Heart left ventricle (tissue), 16 donors: ENCODE data around the gene IFT57. TPM values are rescaled to one million over a fixed set of nuclear protein-coding genes. Genes with fewer than 3 reads are reported as not detected.
"Not testable (repeated sequence)": the region's sequence is repeated elsewhere in the genome, so short reads cannot be mapped to it uniquely, and the experiment has no call there.

Experiments
- ATAC-seq, 4 donors: fragments of 200-7000 bp; cut with Tn5 transposase; one replicate each; pipeline ENCODE4 v1.9.1; 2020 to 2022; ENCODE audit warnings: moderate library complexity in 4 of 4, mild to moderate bottlenecking in 3 of 4, moderate number of reproducible peaks in 1 of 4
- DNase-seq, 5 donors: peaks; one replicate each; pipeline ENCODE4 v3.0.0-alpha.2; 2020
- H3K27ac ChIP-seq, 12 donors: fragments of 200-600 bp; sonication (generic) in 4 of 12; one replicate each; pipeline versions ENCODE4 v1.5.0 to v1.8.0; 2016 to 2022; ENCODE audit warnings: mild to moderate bottlenecking in 2 of 12
- H3K27me3 ChIP-seq, 9 donors: fragments of 200-600 bp; sonication (generic) in 2 of 9; one replicate each; pipeline versions ENCODE4 v1.5.1 to v1.8.0; 2016 to 2022; ENCODE audit warnings: mild to moderate bottlenecking in 3 of 9
- H3K36me3 ChIP-seq, 9 donors: fragments of 200-600 bp; sonication (generic) in 2 of 9; one replicate each; pipeline versions ENCODE4 v1.5.0 to v1.8.0; 2018 to 2022; ENCODE audit warnings: mild to moderate bottlenecking in 2 of 9
- H3K4me1 ChIP-seq, 12 donors: fragments of 200-600 bp; sonication (generic) in 4 of 12; one replicate each; pipeline versions ENCODE4 v1.5.0 to v1.8.0; 2016 to 2022; ENCODE audit warnings: mild to moderate bottlenecking in 3 of 12
- H3K4me3 ChIP-seq, 12 donors: fragments of 200-600 bp; sonication (generic) in 4 of 12; one replicate each; pipeline versions ENCODE4 v1.5.0 to v1.8.0; 2017 to 2022; ENCODE audit warnings: mild to moderate bottlenecking in 9 of 12, moderate library complexity in 4 of 12
- H3K9me3 ChIP-seq, 12 donors: fragments of 200-600 bp; sonication (generic) in 4 of 12; one replicate each; pipeline versions ENCODE4 v1.5.0 to v1.8.0; 2016 to 2022; ENCODE audit warnings: mild to moderate bottlenecking in 1 of 12
- CTCF ChIP-seq, 12 donors: fragments of 200-600 bp; sonication (generic) in 4 of 12; IDR thresholded peaks; one replicate each; pipeline versions ENCODE4 v1.5.0 to v1.8.0; 2018 to 2022; ENCODE audit warnings: antibody characterized with exemption in 12 of 12, mild to moderate bottlenecking in 5 of 12
- POLR2A ChIP-seq, 2 donors: fragments of 450-650 bp; IDR thresholded peaks; one replicate each; pipeline ENCODE4 v1.6.1; 2017; ENCODE audit warnings: antibody characterized with exemption in 2 of 2, mild to moderate bottlenecking in 2 of 2, moderate library complexity in 2 of 2
- WGBS, 4 donors: extraction: QIAGEN DNeasy Blood & Tissue Kit in 2 of 4; methylation state at CpG; one replicate each; pipeline versions ENCODE4 v1.1.5 to v1.1.7; 2013 to 2018; 5-methylcytosine and 5-hydroxymethylcytosine counted together
- intact Hi-C, 10 donors: fragments of 100-400 bp; cut with DNase I; formaldehyde crosslinking; loops; one replicate each; pipeline versions ENCODE4 v1.11.1 to v1.14.2; 2022
- polyA plus RNA-seq, 2 donors: library from polyadenylated mRNA; stranded (reverse); fragments of 200-250 nt; gene quantifications; one replicate each; pipeline ENCODE4 v1.2.3, GENCODE V29; 2013
- total RNA-seq, 9 donors: library from RNA; depleted of rRNA in 2 of 9; stranded (reverse); fragments of >200 nt in 2 of 9; fragmentation: NEBNext Ultra II Directional in 3 of 9; extraction: Animal tissue kit (Norgen Biotek cat#: 25700) in 3 of 9; gene quantifications; one replicate each; pipeline versions ENCODE4 v1.1.0 to v1.2.4, GENCODE V29; 2016 to 2023
- donor health status: ischemic (EF 13 %, LVEDD 7.1; RV severe dilation, severe dysfunction).
- donor health status: healthy with polysubstance abuse.
- donor health status: DM: no; HTN: yes; CAD: no.
- donor health status: DM: no; HTN: no; CAD: no.
- donor health status: ischemic (EF 25% LVEDD 6.9; RV normal size, moderate dysfunction).
- donor health status: ischemic (EF 25% LVEDD 5.7; RV mildly dilated, moderate dysfunction).
- donor health status: healthy.
- donor health status: DM: yes; HTN: yes; CAD: no.
- donor health status: ischemic (EF 35%, LVEDD 5.7; RV mildly dilated, moderate dysfunction).
- donor health status: nonischemic (EF 11% LVEDD 7.7; RV severe dilation, severe dysfunction).
- donor health status: DM: yes; HTN: yes; CAD: no.
- donor health status: PGD.
- donor health status: ischemic (EF 29% LVEDD 5.4; RV normal size, mild dysfunction).
- donor health status: nonischemic (EF 23%, LVEDD 6.1; RV moderate dilation, normal function).

The IFT57 gene
- total and polyA plus RNA-seq, 11 donors = 4.3 to 36.4 (median 22.9) TPM

GRCh38 chr3:108158251-108158650 is 64.0 kb downstream of the IFT57 start:
- Histone ChIP-seq H3K4me1 (peaks cover 0 to 22% (median 0%) of the 10 kb centered on the region in 12 donors), H3K9me3 (no peaks in the 10 kb centered on the region), H3K27ac (no peak overlapping the region), H3K27me3 (no peaks in the 10 kb centered on the region), H3K4me3 (no peak overlapping the region), H3K36me3 (peaks cover 0 to 30% (median 12%) of the 10 kb centered on the region in 9 donors)
- DNase-seq = no peak
- ATAC-seq = no peak
- TF ChIP-seq CTCF (IDR thresholded peaks at IDR 0.05) = no peak
- TF ChIP-seq POLR2A (IDR thresholded peaks at IDR 0.05) = no peak
- 82 to 89% (median 87%) methylated on average over 1 of the region's 1 CpG for WGBS, 4 donors
- intact Hi-C loops = no loop called here

GRCh38 chr3:108157273-108157672 is 65.0 kb downstream of the IFT57 start:
- Histone ChIP-seq H3K27ac (no peak overlapping the region), H3K27me3 (no peaks in the 10 kb centered on the region), H3K4me3 (no peak overlapping the region), H3K36me3 (peaks cover 0 to 20% (median 8%) of the 10 kb centered on the region in 9 donors), H3K4me1 (peaks cover 0 to 32% (median 0%) of the 10 kb centered on the region in 12 donors), H3K9me3 (no peaks in the 10 kb centered on the region)
- intact Hi-C loops = no loop called here
- TF ChIP-seq CTCF (IDR thresholded peaks at IDR 0.05) = no peak
- no peak for TF ChIP-seq POLR2A (IDR thresholded peaks at IDR 0.05)
- ATAC-seq (no peak), DNase-seq (no peak)
- WGBS, 4 donors = 92 to 96% (median 94%) methylated on average over 2 of the region's 2 CpGs

- no peak for DNase-seq
- Histone ChIP-seq H3K27ac (no peak overlapping the region), H3K4me1 (peaks cover 0 to 32% (median 0%) of the 10 kb centered on the region in 12 donors), H3K36me3 (peaks cover 0 to 11% (median 0%) of the 10 kb centered on the region in 9 donors), H3K4me3 (no peak overlapping the region), H3K9me3 (no peaks in the 10 kb centered on the region), H3K27me3 (no peaks in the 10 kb centered on the region)
- 86 to 91% (median 90%) methylated on average over 4 of the region's 4 CpGs for WGBS, 4 donors
- intact Hi-C loops = no loop called here
- ATAC-seq = no peak
- TF ChIP-seq POLR2A (IDR thresholded peaks at IDR 0.05) (no peak), CTCF (IDR thresholded peaks at IDR 0.05) (no peak)
These were observed 65.8 kb downstream of the IFT57 start for GRCh38 chr3:108156312-108156853.

GRCh38 chr3:108155642-108156041 is 66.6 kb downstream of the IFT57 start:
- H3K27me3 ChIP-seq, DNase-seq, H3K27ac ChIP-seq, H3K4me3 ChIP-seq, H3K36me3 ChIP-seq, intact Hi-C loops, ATAC-seq, H3K9me3 ChIP-seq: not testable (repeated sequence)
- 74 to 96% (median 93%) methylated on average over 4 of the region's 4 CpGs for WGBS, 4 donors
- H3K4me1 ChIP-seq = peaks cover 0 to 32% (median 0%) of the 10 kb centered on the region in 12 donors

GRCh38 chr3:108153451-108153981 is 68.7 kb downstream of the IFT57 start:
- DNase-seq (no peak), ATAC-seq (no peak)
- Histone ChIP-seq H3K27ac (no peak overlapping the region), H3K27me3 (no peaks in the 10 kb centered on the region), H3K9me3 (no peaks in the 10 kb centered on the region), H3K4me3 (no peak overlapping the region), H3K36me3 (no peaks in the 10 kb centered on the region), H3K4me1 (peaks cover 0 to 23% (median 0%) of the 10 kb centered on the region in 12 donors)
- WGBS, 4 donors = 79 to 81% (median 80%) methylated on average over 7 of the region's 7 CpGs
- TF ChIP-seq CTCF (IDR thresholded peaks at IDR 0.05) (peak in 6 of 12 donors; percentile 11 to 34 (median 24)), POLR2A (IDR thresholded peaks at IDR 0.05) (no peak)
- intact Hi-C loops = no loop called here
